NB4 (cell line): ENCODE data around the gene PIK3R1.

Experiments
- DNase-seq: peaks from one replicate; pipeline ENCODE4 v3.0.0; 2010; ENCODE audit warnings: low read depth
- H3K4me3 ChIP-seq: one replicate; pipeline ENCODE4 v1.5.1; 2011; ENCODE audit warnings: mild to moderate bottlenecking, low read depth, low read length, moderate library complexity
- CTCF ChIP-seq: IDR thresholded peaks from one replicate; pipeline ENCODE4 v1.5.1; 2012; ENCODE audit warnings: low read depth, low read length
- MAX ChIP-seq: IDR thresholded peaks from 2 replicates; pipeline ENCODE4 v1.6.1; 2011; ENCODE audit warnings: low read depth, low read length
- MYC ChIP-seq: IDR thresholded peaks from 2 replicates; pipeline ENCODE4 v1.6.1; 2011; ENCODE audit warnings: low read depth, low read length
- POLR2A ChIP-seq: IDR thresholded peaks from 2 replicates; pipeline ENCODE4 v1.6.1; 2011; ENCODE audit warnings: mild to moderate bottlenecking; ENCODE audit not compliant: insufficient read length; ENCODE audit errors: extremely low read depth

PIK3R1 gene

GRCh38 chr5:68277431-68277830 lies 61.9 kb downstream of the PIK3R1 start:
- TF ChIP-seq POLR2A (no peak), MAX (no peak), MYC (no peak), CTCF (no peak)
- no peak overlapping the region for H3K4me3 ChIP-seq
- no peak for DNase-seq

GRCh38 chr5:68279984-68280383 lies 64.4 kb downstream of the PIK3R1 start:
- TF ChIP-seq MYC, result no peak
- TF ChIP-seq MAX, result no peak
- TF ChIP-seq CTCF, result no peak
- TF ChIP-seq POLR2A, result no peak
- no peak for DNase-seq
- H3K4me3 ChIP-seq, result no peak overlapping the region

- no peak for TF ChIP-seq POLR2A
- no peak for TF ChIP-seq MYC
- TF ChIP-seq CTCF, result no peak
- no peak for TF ChIP-seq MAX
- no peak overlapping the region for H3K4me3 ChIP-seq
These were observed 66.4 kb downstream of the PIK3R1 start for GRCh38 chr5:68282001-68282400.

GRCh38 chr5:68283766-68284165 lies 68.2 kb downstream of the PIK3R1 start:
- no peak for DNase-seq

More at GRCh38 chr5:68282001-68282400, 66.4 kb downstream of the PIK3R1 start:
- DNase-seq, result no peak

GRCh38 chr5:68285075-68285840 lies 69.7 kb downstream of the PIK3R1 start:
- no peak for DNase-seq
- no peak for TF ChIP-seq CTCF
- no peak for TF ChIP-seq POLR2A
- no peak for TF ChIP-seq MAX
- no peak for TF ChIP-seq MYC
- no peak overlapping the region for H3K4me3 ChIP-seq

More at GRCh38 chr5:68283766-68284165, 68.2 kb downstream of the PIK3R1 start:
- H3K4me3 ChIP-seq, result no peak overlapping the region
- TF ChIP-seq POLR2A (no peak), MYC (no peak), MAX (no peak), CTCF (no peak)
